ENCODE results near the gene MTA1. TPM values are rescaled to one million over a fixed set of nuclear protein-coding genes. Genes with fewer than 3 reads are reported as not detected.

The MTA1 gene
- total and polyA plus RNA-seq, 4 donors: 16.9 to 111 (median 78.4) TPM

DNA sequence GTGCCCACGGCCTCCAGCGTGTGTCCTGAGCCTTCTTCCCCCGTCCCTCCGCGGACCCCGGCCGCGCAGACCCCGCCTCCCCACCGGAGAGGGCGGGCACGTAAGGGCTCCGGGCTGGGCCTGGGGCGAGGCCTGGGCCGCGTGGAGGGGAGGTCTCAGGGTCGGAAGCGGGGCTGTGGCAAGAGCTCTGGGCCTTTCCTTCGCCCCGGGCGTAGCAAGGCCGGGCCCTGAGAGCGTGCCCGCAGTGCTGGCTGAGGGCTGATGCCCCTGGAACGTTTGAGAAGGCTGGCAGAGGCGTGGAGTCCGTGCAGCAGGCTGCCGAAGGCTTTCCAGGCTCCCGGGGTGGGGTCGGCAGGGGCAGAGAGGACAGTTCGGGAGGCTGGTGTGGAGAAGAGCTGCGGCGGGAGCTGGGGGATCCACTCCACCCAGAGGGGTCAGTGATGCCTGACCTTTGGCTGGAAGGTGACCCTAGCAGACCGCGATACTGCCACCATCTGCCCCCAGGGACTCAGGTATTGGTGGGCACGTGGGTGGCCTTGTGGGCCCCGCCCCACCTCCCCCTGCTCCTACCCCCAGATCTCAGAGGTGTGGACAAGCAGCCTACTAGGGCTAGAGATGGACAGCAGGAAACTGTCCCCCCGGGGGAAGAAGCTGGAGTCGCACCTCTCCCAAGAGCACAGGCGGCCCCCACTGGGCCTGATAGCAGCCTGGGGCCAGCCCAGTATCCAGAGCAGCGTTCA is 20.7 kb upstream of the MTA1 start:
- DNase-seq (peak in 1 of 2 donors; percentile 59), ATAC-seq (ENCODE audit: low FRiP score) (peak; percentile 37)
- peaks cover 1% of the 10 kb centered on the region for H3K9me3 ChIP-seq (ENCODE audit: control insufficient read depth, low read length)
- H3K27ac ChIP-seq (ENCODE audit: low read depth in 1 of 2, low read length in 2 of 2): no peak overlapping the region
- no peaks in the 10 kb centered on the region for H3K4me1 ChIP-seq (ENCODE audit: control insufficient read depth in 1 of 2, insufficient read depth in 2 of 2, low read length in 2 of 2)
- WGBS, 2 donors: 35 to 37% methylated on average over 39 to 41 of the region's 41 CpGs
- intact Hi-C loops (cut with DNase I): no loop called here
- H3K27me3 ChIP-seq (ENCODE audit: control insufficient read depth in 1 of 2, insufficient read depth in 2 of 2, low read length in 1 of 2): no peaks in the 10 kb centered on the region
- no peaks in the 10 kb centered on the region for H3K36me3 ChIP-seq (ENCODE audit: control insufficient read depth in 1 of 2, insufficient read depth in 2 of 2, low read length in 1 of 2)
- H3K4me3 ChIP-seq (ENCODE audit: low read length in 2 of 2): peak overlapping the region; percentile 44 to 72

DNA sequence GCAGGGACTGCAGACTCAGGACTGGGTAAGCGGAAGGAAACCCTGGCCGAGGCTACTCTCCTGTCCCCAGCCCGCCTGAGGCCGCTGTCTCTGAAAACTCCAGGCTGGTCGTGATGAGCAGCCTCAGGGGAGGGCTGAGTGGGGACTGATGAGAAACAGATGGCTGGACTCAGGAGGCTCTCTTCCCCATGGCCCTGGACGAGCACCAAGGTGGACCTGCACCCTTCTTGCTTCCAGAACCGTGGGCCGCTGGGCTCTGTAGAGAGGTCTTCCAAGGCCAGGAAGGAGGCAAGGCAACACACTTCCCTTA is 20.2 kb upstream of the MTA1 start:
- no peaks in the 10 kb centered on the region for H3K36me3 ChIP-seq (ENCODE audit: control insufficient read depth in 1 of 2, insufficient read depth in 2 of 2, low read length in 1 of 2)
- H3K9me3 ChIP-seq (ENCODE audit: control insufficient read depth, low read length): peaks cover 1% of the 10 kb centered on the region
- H3K27me3 ChIP-seq (ENCODE audit: control insufficient read depth in 1 of 2, insufficient read depth in 2 of 2, low read length in 1 of 2): no peaks in the 10 kb centered on the region
- no peaks in the 10 kb centered on the region for H3K4me1 ChIP-seq (ENCODE audit: control insufficient read depth in 1 of 2, insufficient read depth in 2 of 2, low read length in 2 of 2)
- DNase-seq (peak in 1 of 2 donors; percentile 47), ATAC-seq (ENCODE audit: low FRiP score) (no peak)
- H3K27ac ChIP-seq (ENCODE audit: low read depth in 1 of 2, low read length in 2 of 2): no peak overlapping the region
- no peak overlapping the region for H3K4me3 ChIP-seq (ENCODE audit: low read length in 2 of 2)
- 90 to 94% methylated on average over 8 of the region's 8 CpGs for WGBS, 2 donors
- intact Hi-C loops (cut with DNase I): no loop called here

DNA sequence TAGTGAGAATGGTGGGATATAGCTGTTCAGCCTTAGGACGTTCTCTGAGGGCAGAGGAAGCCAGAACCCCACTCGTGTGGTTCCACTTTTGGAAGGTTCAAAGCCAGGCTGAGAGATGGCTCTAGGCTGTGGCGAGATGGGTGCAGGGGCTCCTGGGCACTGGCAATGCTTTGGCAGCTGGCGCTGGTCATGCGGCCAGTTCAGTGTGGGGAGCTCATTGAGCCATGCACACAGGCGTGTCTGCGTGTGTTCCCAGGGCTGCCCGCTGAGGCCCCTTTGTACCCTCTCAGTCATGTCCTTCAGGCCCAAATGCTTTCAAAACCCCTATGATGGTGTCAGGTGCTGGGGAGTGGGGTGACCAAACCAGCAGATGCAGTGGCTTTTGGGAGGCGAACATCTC is 19.6 kb upstream of the MTA1 start:
- Histone ChIP-seq H3K27me3 (ENCODE audit: control insufficient read depth in 1 of 2, insufficient read depth in 2 of 2, low read length in 1 of 2) (no peaks in the 10 kb centered on the region), H3K9me3 (ENCODE audit: control insufficient read depth, low read length) (peaks cover 1% of the 10 kb centered on the region), H3K4me3 (ENCODE audit: low read length in 2 of 2) (no peak overlapping the region), H3K36me3 (ENCODE audit: control insufficient read depth in 1 of 2, insufficient read depth in 2 of 2, low read length in 1 of 2) (no peaks in the 10 kb centered on the region), H3K27ac (ENCODE audit: low read depth in 1 of 2, low read length in 2 of 2) (no peak overlapping the region), H3K4me1 (ENCODE audit: control insufficient read depth in 1 of 2, insufficient read depth in 2 of 2, low read length in 2 of 2) (no peaks in the 10 kb centered on the region)
- 97 to 98% methylated on average over 9 of the region's 9 CpGs for WGBS, 2 donors
- intact Hi-C loops (cut with DNase I): no loop called here
- DNase-seq (peak in 1 of 2 donors; percentile 41), ATAC-seq (ENCODE audit: low FRiP score) (no peak)

DNA sequence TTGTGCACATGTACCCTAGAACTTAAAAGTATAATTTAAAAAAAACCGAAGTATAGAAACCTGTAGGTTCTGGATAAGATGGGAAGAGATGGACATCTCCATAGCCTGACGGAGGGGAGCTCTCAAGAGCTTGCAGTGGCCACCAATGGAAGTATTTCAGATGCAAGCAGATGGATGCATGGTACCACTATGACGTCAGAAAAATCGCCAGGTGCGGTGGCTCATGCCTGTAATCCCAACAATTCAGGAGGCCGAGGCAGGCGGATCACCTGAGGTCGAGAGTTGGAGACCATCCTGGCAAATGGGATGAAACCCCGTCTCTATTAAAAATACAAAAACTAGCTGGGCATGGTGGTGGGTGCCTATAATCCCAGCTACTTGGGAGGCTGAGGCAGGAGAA is 17.9 kb upstream of the MTA1 start:
- WGBS, 2 donors: 98% methylated on average over 9 of the region's 9 CpGs
- ATAC-seq (ENCODE audit: low FRiP score): no peak
- intact Hi-C loops (cut with DNase I): no loop called here

DNA sequence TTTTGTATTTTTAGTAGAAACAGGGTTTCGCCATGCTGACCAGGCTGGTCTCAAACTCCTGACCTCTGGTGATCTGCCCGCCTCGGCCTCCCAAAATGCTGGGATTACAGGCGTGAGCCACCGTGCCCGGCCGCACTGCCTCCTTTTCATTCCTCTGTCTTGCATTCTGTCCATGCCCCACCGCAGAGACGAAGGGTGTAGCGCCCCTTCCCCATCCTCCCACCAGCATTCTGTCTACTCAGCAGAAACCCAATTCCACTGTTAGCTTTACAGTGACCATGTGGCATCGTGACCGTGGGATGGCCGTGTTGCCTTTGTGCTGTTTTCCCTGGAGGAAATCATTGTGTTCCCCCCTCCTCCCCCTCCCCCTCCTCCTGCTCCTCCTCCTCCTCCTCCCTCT is 11.0 kb upstream of the MTA1 start:
- intact Hi-C loops (cut with DNase I): no loop called here

More for the DNA sequence above, 17.9 kb upstream of the MTA1 start:
- Histone ChIP-seq H3K4me1 (ENCODE audit: control insufficient read depth in 1 of 2, insufficient read depth in 2 of 2, low read length in 2 of 2) (no peaks in the 10 kb centered on the region), H3K27me3 (ENCODE audit: control insufficient read depth in 1 of 2, insufficient read depth in 2 of 2, low read length in 1 of 2) (no peaks in the 10 kb centered on the region), H3K4me3 (ENCODE audit: low read length in 2 of 2) (no peak overlapping the region), H3K9me3 (ENCODE audit: control insufficient read depth, low read length) (peaks cover 3% of the 10 kb centered on the region), H3K27ac (ENCODE audit: low read depth in 1 of 2, low read length in 2 of 2) (no peak overlapping the region), H3K36me3 (ENCODE audit: control insufficient read depth in 1 of 2, insufficient read depth in 2 of 2, low read length in 1 of 2) (no peaks in the 10 kb centered on the region)
- no peak for DNase-seq

DNA sequence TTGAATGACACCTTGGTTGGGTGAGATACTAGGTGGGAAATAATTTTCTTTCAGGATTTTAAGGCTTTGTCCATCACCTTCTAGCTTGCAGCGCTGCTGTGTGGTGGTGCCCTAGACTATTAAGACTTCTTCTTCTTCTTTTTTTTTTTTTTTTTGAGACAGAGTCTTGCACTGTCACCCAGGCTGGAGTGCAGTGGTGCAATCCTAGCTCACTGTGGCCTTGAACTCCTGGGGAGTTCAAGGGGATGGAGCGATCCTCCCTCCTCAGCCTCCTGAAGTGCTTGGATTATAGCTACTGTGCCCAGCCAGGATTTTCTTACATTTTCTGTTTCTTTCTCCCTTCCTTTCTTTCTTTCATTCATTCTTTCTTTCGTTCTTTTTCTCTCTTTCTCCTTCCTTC is 10.3 kb upstream of the MTA1 start:
- ATAC-seq (ENCODE audit: low FRiP score) (no peak), DNase-seq (peak in 1 of 2 donors; percentile 42)
- H3K4me3 ChIP-seq (ENCODE audit: low read length in 2 of 2): no peak overlapping the region
- no peaks in the 10 kb centered on the region for H3K27me3 ChIP-seq (ENCODE audit: control insufficient read depth in 1 of 2, insufficient read depth in 2 of 2, low read length in 1 of 2)
- H3K27ac ChIP-seq (ENCODE audit: low read depth in 1 of 2, low read length in 2 of 2): no peak overlapping the region
- WGBS, 2 donors: 85 to 87% methylated on average over 3 of the region's 3 CpGs
- intact Hi-C loops (cut with DNase I): no loop called here
- H3K36me3 ChIP-seq (ENCODE audit: control insufficient read depth in 1 of 2, insufficient read depth in 2 of 2, low read length in 1 of 2): no peaks in the 10 kb centered on the region
- no peaks in the 10 kb centered on the region for H3K4me1 ChIP-seq (ENCODE audit: control insufficient read depth in 1 of 2, insufficient read depth in 2 of 2, low read length in 2 of 2)
- H3K9me3 ChIP-seq (ENCODE audit: control insufficient read depth, low read length): peaks cover 2% of the 10 kb centered on the region

More for the DNA sequence above, 11.0 kb upstream of the MTA1 start:
- no peak overlapping the region for H3K27ac ChIP-seq (ENCODE audit: low read depth in 1 of 2, low read length in 2 of 2)
- no peak overlapping the region for H3K4me3 ChIP-seq (ENCODE audit: low read length in 2 of 2)
- H3K36me3 ChIP-seq (ENCODE audit: control insufficient read depth in 1 of 2, insufficient read depth in 2 of 2, low read length in 1 of 2): no peaks in the 10 kb centered on the region
- H3K4me1 ChIP-seq (ENCODE audit: control insufficient read depth in 1 of 2, insufficient read depth in 2 of 2, low read length in 2 of 2): no peaks in the 10 kb centered on the region
- 76 to 77% methylated on average over 13 of the region's 13 CpGs for WGBS, 2 donors
- H3K27me3 ChIP-seq (ENCODE audit: control insufficient read depth in 1 of 2, insufficient read depth in 2 of 2, low read length in 1 of 2): no peaks in the 10 kb centered on the region
- ATAC-seq (ENCODE audit: low FRiP score): no peak
- H3K9me3 ChIP-seq (ENCODE audit: control insufficient read depth, low read length): peaks cover 2% of the 10 kb centered on the region
- peak in 1 of 2 donors; percentile 35 for DNase-seq

DNA sequence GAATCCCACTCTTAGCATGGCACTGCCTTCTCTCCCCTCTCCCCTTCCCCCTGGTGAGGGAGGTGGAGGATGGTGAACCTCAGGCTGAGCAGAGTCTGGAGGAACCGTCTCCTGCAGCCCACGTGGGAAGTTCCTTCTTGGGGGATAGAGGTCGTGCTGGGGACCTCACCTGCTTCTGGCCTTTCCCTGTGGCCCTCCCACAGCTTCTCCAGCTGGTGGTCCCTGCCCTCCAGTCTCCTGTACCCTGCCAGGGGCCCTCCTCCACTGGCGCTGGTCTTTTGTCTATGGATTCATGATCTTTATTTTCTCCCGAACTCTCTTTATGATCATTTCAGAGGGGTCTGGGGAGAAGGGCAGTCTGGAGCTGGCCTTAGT is 9.0 kb upstream of the MTA1 start:
- no peak for ATAC-seq (ENCODE audit: low FRiP score)
- Histone ChIP-seq H3K27ac (ENCODE audit: low read depth in 1 of 2, low read length in 2 of 2) (no peak overlapping the region), H3K9me3 (ENCODE audit: control insufficient read depth, low read length) (no peaks in the 10 kb centered on the region), H3K4me1 (ENCODE audit: control insufficient read depth in 1 of 2, insufficient read depth in 2 of 2, low read length in 2 of 2) (no peaks in the 10 kb centered on the region), H3K36me3 (ENCODE audit: control insufficient read depth in 1 of 2, insufficient read depth in 2 of 2, low read length in 1 of 2) (no peaks in the 10 kb centered on the region), H3K4me3 (ENCODE audit: low read length in 2 of 2) (no peak overlapping the region), H3K27me3 (ENCODE audit: control insufficient read depth in 1 of 2, insufficient read depth in 2 of 2, low read length in 1 of 2) (no peaks in the 10 kb centered on the region)
- DNase-seq: no peak
- 56 to 57% methylated on average over 5 of the region's 5 CpGs for WGBS, 2 donors
- intact Hi-C loops (cut with DNase I): loop anchor here in 1 of 2 donors (5.0 kb wide), 1 partner anchor 38 kb away; no protein-coding TSS in a partner anchor

DNA sequence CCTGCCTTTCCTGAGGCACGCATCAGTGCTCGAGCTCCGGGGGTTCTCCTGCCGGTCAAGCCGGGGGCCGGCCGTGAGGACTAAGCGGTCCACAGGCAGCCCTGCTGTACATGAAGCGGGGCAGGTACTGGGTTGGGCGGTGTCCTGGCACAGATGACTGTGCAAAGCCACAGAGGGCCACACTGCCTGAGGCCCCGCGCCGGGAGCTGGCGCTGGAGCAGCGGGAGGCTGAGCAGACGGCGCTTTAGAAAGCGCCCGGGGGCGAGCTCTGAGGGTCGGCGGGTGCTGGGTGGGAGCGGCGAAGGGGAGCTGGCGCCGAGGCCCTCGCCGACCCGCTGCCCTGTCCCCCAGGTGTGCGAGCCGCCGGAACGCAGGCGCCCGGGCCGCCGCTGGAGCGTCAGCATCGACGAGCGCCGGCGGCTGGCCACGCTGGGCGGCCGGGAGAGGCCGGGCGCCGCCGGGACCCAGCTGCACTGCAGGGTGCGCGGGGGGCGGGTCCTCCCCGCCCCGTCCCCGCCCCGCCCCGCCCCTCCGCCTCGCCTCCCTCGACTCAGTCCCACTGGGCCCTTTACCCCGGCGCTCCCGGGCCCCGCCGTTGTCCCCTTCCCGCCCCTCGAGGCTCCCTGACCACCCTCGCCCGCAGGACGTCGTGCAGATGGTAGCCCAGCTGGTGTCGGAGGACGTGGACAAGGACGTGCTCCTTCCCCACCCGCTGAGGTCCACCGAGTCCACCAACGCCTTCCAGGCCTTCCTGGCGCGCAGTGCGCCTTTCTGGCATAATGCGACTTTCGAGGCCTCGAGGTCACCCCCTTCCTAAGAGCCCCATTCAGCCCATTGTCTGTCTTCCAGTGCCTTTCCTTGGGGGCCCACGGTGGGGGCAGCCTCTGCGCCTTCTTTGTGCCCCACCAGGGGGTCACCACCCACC is 8.3 kb upstream of the MTA1 start:
- Histone ChIP-seq H3K27me3 (ENCODE audit: control insufficient read depth in 1 of 2, insufficient read depth in 2 of 2, low read length in 1 of 2) (no peaks in the 10 kb centered on the region), H3K9me3 (ENCODE audit: control insufficient read depth, low read length) (no peaks in the 10 kb centered on the region), H3K4me3 (ENCODE audit: low read length in 2 of 2) (no peak overlapping the region), H3K27ac (ENCODE audit: low read depth in 1 of 2, low read length in 2 of 2) (no peak overlapping the region), H3K36me3 (ENCODE audit: control insufficient read depth in 1 of 2, insufficient read depth in 2 of 2, low read length in 1 of 2) (no peaks in the 10 kb centered on the region), H3K4me1 (ENCODE audit: control insufficient read depth in 1 of 2, insufficient read depth in 2 of 2, low read length in 2 of 2) (no peaks in the 10 kb centered on the region)
- ATAC-seq (ENCODE audit: low FRiP score) (no peak), DNase-seq (peak in 1 of 2 donors; percentile 44)
- 12 to 24% methylated on average over 38 to 86 of the region's 86 CpGs for WGBS, 2 donors
- intact Hi-C loops (cut with DNase I): loop anchor here in 1 of 2 donors (5.0 kb wide), 1 partner anchor 39 kb away; no protein-coding TSS in a partner anchor

Measured in aorta (tissue), 5 donors.